ENCODE data around the gene DNAJC22.
"Not testable (repeated sequence)": the region's sequence is repeated elsewhere in the genome, so short reads cannot be mapped to it uniquely, and the experiment has no call there.

The DNAJC22 gene

DNA sequence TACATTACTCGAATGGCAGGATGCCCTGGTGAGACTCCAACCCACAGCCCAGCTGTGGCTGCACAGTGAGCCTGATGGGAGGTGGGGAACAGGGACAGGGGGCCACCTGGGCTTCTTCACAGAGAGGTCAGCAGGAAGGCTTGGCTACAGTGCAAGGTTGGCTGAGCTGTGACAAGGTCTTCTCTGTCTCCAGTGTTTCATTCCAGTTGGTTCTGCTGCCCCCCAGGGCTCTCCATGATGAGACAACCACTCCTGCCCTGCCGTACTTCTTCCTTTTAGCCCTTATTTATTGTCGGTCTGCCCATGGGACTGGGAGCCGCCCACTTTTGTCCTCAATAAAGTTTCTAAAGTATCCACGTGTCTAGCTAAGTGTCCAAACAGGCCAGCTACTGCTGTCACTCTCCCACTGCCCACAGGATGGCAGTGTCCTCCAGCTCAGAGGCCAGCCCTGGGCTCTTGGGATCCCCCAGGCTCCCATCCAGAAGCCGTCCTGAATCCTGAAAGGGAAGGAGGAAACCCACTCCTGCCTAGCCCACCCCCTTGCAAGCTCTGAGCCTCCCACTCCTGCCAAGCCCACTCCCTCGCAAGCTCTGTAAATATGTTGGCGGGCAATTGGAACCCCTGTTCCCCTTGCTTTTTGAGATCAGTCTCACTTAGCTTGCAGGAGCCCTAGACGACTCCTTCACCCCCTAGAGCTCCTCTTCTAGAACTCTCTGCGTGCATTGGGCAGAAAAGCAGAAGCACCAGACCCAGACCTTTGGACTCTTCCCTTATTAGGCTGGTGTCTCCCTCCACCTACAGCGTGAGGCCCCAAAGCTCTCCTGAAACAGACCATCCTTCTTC, 15.1 kb upstream of the DNAJC22 start:
- peak; percentile 84 for FAIRE-seq

GRCh38 chr12:49332441-49332861, 14.2 kb upstream of the DNAJC22 start:
- FAIRE-seq: no peak

DNA sequence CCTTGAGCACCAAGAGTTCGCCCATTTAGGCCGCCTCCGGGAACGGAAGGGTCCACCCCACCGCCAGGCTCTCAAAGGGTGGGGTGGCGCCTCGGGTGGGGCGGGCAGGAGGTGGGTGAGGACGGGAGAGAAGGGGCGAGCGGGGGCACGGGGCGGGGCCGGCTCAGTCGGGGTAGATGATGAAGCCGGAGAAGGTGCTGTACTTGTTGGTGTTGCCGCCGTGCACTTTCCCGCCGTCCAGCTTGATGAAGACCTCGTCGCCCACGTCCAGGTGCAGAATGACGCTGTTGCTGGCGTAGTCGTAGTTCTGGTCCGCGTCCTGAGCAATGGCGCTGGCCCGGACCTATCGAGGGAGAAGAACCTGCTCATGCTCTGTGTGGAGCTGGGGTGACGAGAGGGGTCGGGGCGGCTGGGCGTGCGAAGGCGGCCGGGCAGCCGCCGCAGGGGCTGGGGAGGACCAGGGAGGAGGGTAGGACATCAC, 13.8 kb upstream of the DNAJC22 start:
- FAIRE-seq: no peak

DNA sequence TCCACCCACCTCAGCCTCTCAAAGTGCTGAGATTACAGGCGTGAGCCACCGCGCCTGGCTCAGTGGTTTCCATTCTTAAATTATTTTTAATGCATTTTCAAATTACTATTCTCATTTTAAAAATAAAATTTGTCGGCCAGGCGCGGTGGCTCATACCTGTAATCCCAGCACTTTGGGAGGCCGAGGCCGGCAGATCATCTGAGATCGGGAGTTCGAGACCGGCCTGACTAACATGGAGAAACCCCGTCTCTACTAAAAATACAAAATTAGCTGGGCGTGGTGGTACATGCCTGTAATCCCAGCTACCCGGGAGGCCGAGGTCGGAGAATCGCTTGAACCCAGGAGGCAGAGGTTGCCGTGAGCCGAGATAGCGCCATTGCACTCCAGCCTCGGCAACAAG, 12.9 kb upstream of the DNAJC22 start:
- not testable (repeated sequence) for FAIRE-seq

- no peak for FAIRE-seq
These were observed 12.5 kb upstream of the DNAJC22 start for GRCh38 chr12:49334226-49334625.

GRCh38 chr12:49334681-49335080, 12.0 kb upstream of the DNAJC22 start:
- no peak for FAIRE-seq

DNA sequence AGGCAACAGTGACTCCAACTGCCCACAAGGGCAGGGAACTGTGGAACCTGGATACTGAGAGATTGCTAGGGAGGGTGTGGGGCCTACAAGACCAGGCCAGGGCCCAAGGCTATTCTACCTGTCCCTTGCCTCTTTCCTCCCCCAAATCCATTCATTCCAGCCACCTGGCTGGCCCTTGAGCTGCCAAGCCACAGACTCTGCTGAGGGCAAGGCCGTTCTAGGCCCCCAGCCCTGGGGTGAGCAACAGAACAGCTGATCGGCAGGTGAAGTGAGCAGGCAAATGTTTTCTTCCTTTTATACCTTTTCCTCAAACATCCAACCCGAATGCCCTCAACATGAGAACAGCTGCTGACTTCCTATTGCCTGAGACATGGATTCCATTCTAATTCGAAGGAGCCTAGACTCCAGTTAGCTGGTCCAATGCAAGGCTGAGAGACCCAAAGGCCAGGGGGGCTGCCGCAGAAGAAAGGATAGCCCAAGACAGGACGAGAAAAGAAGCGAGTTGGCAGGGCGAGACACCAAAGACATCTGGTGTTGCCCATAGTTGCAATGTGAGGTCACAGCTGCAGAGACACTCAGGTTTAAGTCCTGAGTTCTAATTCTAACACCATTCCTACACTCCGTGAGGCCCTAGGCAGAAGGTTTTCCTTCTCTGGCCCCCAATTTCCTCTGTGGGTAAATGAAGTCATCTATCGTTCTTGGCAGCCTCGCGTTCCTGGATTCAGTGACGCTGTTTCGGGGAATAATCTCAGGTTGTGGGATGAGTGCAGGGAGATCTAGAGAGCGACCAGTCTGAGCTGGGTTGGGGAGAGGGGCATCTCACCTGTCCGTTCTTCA, 11.4 kb upstream of the DNAJC22 start:
- FAIRE-seq: no peak

- no peak for FAIRE-seq
These were observed 10.6 kb upstream of the DNAJC22 start for GRCh38 chr12:49335955-49336644.

DNA sequence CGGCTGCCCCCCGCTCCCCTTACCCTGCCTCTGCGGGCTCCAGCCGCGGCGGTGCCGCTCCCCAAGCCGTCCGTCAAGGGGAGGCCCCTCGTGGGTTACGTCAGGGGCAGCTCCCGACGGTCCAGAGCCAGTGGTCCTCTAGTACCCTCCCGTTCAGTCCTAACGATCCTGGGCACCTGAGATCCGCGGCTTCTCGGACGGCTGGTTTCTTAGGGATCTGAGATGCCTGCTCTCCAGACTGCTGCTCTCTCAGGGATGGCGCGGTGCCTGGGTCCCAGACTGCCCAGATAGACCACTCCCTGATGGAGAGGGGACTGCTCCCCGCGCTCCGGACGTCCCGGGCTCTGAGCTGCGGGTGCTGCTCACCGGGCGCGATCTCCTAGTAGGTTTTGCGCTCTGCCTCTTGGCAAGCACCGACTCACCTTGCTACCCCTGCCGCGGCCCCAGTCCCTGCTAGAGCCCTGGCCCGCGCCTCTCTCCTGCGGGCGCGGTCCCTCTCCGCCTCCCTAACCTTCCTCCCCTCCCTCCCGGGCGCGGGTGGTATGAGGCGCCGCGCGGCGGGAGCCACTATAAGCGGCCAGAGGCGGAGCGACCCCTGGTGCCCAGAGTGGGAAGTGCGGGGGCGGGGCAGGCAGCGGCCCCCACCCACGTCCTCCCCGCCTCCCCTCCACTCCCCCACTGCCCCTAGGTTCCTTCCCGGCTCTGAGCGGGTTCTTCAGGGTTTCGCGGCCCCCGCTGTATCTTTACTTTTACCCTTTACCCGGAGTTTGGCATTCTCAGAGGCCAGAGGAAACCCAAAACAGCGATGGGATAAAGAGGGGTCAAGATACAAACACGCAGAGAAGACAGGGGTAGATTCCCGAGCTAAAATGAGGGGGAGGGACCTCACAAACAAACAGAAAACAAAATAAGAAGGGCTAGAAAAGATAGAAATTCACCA, 9.8 kb upstream of the DNAJC22 start, which contains the start of gene C1QL4:
C1QL4 (minus strand) TSS at position 544 of the 940 bp plus-strand sequence. CDS start 711 bp downstream, outside the sequence.
- FAIRE-seq: no peak

- FAIRE-seq: no peak
These were observed 7.7 kb upstream of the DNAJC22 start for GRCh38 chr12:49338830-49339463.

DNA sequence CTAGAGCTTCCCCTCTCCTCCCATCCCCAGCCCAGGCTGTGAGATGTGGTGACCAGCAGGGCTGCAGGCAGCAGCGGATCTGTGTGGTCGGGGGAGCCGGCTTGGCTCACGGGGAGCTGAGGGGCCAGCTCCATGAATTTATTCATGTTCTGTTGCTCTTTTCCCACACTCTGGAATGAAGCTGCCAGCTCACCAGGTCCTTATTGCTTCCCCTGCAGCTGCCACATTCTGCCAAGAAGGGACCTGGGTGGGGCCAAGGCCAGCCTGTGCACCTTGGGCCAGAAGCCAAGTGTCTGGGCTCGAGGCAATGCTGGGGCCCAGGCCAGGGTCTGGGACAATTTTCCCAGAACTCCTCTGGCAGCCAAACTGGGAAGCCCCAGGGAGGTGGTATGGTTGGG, 7.2 kb upstream of the DNAJC22 start:
- FAIRE-seq: no peak

DNA sequence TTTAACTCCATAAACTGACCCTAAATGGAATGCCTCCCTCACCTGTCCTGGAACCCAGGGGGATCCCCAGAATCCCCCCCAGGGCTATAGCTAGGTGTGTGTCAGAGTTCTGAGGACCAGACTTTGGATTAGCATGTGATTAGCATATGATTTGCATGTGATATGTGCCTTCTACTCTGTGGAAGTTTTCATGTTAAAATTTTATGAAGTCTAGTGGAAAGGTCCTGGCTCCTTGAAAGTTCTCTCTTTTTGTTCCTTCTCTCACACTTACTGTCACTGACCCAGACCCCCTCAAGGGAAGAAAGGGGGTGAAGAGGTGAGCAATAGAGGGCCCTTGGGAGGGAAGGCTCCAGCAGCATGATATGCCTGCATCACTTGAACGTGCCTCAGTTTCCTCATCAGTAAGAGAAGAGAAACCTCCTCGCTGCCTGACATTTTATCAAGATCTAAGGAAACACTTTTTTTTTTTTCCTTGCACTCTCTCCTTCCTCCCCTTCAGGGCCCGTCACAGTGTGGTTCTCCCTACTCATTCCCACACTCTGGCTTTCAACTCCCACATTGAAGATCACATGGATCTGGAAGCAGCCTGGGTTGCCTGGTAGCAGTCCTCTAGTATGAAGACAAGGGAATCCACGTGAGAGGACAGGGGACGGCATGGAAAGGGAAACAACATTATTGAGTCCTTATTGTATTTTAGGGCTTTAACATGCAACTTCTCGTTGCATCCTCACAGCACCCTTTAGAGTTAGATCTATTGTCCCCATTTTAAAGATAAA, 6.4 kb upstream of the DNAJC22 start:
- FAIRE-seq: no peak

GRCh38 chr12:49340971-49341776, 5.5 kb upstream of the DNAJC22 start:
- no peak for FAIRE-seq

- FAIRE-seq: no peak
These were observed 5.0 kb upstream of the DNAJC22 start for GRCh38 chr12:49341777-49342065.

GRCh38 chr12:49342066-49342913, 4.4 kb upstream of the DNAJC22 start:
- no peak for FAIRE-seq

- no peak for FAIRE-seq
These were observed 3.6 kb upstream of the DNAJC22 start for GRCh38 chr12:49342914-49343731.

- no peak for FAIRE-seq
These were observed 2.1 kb upstream of the DNAJC22 start for GRCh38 chr12:49344486-49345050.

Data from A204.1 (cell line).